VCaP (cell line): ENCODE data around the gene COG5.
"Not testable (repeated sequence)": the region's sequence is repeated elsewhere in the genome, so short reads cannot be mapped to it uniquely, and the experiment has no call there.

Source experiments
- H3K27ac ChIP-seq: fragments of 450-650 bp; 2 replicates; pipeline ENCODE4 v1.5.1; 2017
- TF ChIP-seq, protein P1 (sequence below): fragments of 450-650 bp; conservative IDR thresholded peaks from 2 replicates; pipeline ENCODE4 v1.5.1; 2017; ENCODE audit warnings: mild to moderate bottlenecking, moderate library complexity

COG5 gene

DNA sequence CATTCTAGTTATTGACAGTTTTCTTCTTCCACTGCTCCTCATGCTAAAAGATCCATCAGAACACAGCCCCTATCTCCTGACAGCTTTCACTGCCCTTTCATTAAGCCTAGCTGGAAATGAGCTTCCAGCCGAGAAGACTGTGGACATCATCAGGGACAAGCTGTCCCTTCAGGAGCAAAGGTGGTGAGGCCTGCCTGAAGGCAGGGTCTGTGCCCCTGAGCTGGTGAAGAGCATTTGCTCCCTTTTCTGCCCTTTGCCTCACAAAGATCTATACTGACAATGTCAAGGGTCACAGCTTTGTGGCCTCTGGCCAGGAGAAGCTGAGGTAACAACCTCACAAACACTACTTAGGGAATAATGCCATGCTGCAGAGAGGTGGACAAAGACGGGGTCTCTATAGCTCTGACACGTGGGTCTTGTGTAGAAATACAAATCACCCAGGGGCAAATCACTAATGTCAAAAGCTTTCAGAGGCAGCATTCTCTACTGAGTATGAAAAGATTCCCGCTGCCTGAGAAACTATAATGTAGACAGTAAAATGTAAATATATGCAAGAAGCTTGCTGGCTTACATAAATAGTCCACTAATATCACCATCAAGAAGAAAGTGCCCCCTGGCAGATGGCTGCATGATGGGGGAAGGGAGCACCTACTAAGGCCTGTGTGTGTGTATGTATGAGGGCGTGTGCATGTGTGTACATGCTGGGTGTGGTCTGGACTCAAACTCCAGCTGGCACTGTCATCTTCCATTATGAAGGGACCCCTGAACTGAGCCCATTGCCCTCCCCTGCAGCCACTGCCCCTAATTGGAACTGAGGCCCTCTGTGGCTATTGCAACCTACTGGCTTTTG is 339.1 kb downstream of the COG5 start:
- TF ChIP-seq, protein P1, sequence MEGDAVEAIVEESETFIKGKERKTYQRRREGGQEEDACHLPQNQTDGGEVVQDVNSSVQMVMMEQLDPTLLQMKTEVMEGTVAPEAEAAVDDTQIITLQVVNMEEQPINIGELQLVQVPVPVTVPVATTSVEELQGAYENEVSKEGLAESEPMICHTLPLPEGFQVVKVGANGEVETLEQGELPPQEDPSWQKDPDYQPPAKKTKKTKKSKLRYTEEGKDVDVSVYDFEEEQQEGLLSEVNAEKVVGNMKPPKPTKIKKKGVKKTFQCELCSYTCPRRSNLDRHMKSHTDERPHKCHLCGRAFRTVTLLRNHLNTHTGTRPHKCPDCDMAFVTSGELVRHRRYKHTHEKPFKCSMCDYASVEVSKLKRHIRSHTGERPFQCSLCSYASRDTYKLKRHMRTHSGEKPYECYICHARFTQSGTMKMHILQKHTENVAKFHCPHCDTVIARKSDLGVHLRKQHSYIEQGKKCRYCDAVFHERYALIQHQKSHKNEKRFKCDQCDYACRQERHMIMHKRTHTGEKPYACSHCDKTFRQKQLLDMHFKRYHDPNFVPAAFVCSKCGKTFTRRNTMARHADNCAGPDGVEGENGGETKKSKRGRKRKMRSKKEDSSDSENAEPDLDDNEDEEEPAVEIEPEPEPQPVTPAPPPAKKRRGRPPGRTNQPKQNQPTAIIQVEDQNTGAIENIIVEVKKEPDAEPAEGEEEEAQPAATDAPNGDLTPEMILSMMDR: no peak
- no peak overlapping the region for H3K27ac ChIP-seq

GRCh38 chr7:107220806-107221205 is 342.9 kb downstream of the COG5 start:
- H3K27ac ChIP-seq: not testable (repeated sequence)

DNA sequence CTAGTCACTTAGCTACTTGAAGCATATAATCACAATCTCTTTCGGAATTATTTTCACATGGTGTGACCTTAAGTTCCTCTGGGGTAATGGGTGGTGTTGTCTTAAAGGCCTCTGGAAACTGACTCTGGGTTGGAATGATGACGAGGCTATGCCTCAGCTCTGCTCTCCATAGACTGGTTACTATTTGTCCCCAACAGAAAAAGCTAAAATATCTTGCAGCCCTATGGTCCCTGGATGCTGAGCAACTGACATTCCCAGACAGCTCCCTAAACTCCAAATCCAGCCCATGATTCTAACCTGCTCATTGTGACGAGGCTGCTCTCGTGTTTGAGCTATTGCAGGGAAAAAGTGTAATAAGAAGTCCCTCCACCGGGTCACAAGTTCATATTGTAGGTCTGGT is 343.4 kb downstream of the COG5 start:
- TF ChIP-seq, protein P1: no peak
- H3K27ac ChIP-seq: no peak overlapping the region

DNA sequence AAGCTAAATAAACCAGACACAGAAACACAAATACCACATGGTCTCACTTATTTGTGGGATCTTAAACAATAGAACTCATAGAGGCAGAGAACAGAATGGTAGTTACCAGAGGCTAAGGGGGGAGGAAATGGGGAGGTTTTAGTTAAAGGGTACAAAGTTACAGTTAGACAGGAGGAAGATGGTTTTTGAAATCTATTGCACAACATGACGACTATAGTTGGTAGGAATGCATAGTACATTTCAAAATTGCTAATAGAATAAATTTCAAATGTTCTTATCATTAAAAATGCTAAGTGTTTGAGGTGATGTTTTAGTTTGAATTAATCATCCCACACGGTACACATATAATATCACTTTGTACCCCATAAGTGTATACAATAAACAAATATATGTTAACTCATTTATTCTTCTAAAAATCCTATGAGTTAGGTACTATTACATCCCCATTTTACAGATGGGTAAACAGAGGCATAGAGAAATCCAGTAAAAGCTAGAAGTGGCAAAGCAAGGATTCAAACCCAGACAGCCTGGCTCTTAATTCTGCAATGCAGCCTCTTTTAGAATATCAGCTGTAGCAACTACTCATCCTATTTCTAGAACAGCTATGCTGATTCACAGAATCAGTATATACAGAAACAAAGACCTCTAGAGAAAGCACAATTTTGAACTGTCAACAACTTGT is 344.0 kb downstream of the COG5 start:
- TF ChIP-seq, protein P1: no peak

GRCh38 chr7:107213945-107214344 is 349.8 kb downstream of the COG5 start:
- TF ChIP-seq, protein P1: no peak
- H3K27ac ChIP-seq: no peak overlapping the region

More for the DNA sequence above, 344.0 kb downstream of the COG5 start:
- H3K27ac ChIP-seq: no peak overlapping the region

DNA sequence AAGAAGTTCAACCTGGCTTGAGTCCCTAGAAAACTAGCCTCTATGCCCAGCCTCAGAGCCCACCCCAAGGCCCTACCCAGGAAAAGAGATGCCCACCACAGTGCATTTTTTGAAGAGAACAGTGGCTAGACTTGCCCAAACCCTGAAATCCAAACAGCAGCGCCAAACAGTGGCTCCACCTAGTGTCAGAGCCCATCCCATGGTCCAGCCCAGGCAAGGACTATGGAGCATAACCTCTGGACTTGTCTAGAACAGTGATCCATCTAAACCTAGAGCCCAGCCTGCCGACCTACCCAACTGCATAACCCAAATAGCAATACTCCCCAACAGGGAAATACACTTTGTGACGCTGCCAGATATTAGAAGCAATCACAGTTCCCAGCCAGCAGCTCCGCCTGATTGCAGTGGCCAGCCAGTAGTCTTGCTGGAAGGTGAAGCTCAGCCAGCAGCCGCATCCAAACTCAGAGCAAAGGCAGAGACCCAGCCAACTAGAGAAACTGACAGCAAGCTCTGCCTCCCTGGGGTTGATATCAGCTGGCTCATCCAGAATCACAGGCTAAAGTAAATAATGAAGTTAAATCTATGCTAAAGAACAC is 350.4 kb downstream of the COG5 start:
- TF ChIP-seq, protein P1: no peak

GRCh38 chr7:107212725-107213124 is 351.0 kb downstream of the COG5 start:
- H3K27ac ChIP-seq: no peak overlapping the region
- TF ChIP-seq, protein P1: no peak

More for the DNA sequence above, 350.4 kb downstream of the COG5 start:
- no peak overlapping the region for H3K27ac ChIP-seq
